Lower leg skin (tissue), 3 donors: Measurements from ENCODE around the gene AGTR1.

Source experiments
- CTCF ChIP-seq, 3 donors: fragments of 450-650 bp; IDR thresholded peaks; one replicate each; pipeline ENCODE4 v1.5.1; 2016; ENCODE audit warnings: antibody characterized with exemption in 3 of 3, mild to moderate bottlenecking in 3 of 3, moderate library complexity in 2 of 3
- POLR2A ChIP-seq, 2 donors: fragments of 450-650 bp; IDR thresholded peaks; one replicate each; pipeline ENCODE4 v1.6.1; 2016 to 2017; ENCODE audit warnings: antibody characterized with exemption in 2 of 2, mild to moderate bottlenecking in 1 of 2, moderate library complexity in 1 of 2

DNA sequence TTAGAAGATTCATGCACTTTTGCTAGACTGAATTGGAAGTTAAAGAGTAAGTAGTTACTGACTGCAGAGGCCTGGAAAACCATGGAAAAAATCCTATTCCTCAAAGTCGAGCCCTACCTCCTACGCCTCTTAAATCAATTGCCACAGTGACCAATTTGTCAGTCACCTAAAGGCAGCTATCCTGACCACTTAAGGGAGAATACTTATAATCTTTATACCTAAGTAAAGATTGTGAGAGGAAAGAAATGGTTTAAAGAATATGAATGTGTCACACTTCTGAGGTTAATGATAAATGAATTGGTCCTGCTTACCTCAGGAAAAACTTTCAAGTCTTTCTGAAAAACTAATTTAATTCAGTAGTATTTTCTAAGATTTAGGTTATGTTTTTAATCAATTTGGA lies 42.6 kb downstream of the AGTR1 start:
- TF ChIP-seq CTCF (IDR thresholded peaks at IDR 0.05) (no peak), POLR2A (IDR thresholded peaks at IDR 0.05) (no peak)
